Hepatocyte (in vitro differentiated cells): ENCODE data around the gene RAF1. TPM values are rescaled to one million over a fixed set of nuclear protein-coding genes. Genes with fewer than 3 reads are reported as not detected.

Experiments used
- DNase-seq: peaks from one replicate; pipeline ENCODE4 v3.0.0-alpha.2; 2016; ENCODE audit warnings: low spot score
- H2AFZ ChIP-seq: fragments of 200-600 bp; sonication (generic); 2 replicates; pipeline ENCODE4 v1.6.0; 2016; ENCODE audit warnings: antibody characterized with exemption, mild to moderate bottlenecking
- H3K27ac ChIP-seq: fragments of 200-600 bp; sonication (generic); 2 replicates; pipeline ENCODE4 v1.5.1; 2016; ENCODE audit warnings: mild to moderate bottlenecking
- H3K27me3 ChIP-seq: fragments of 200-600 bp; sonication (generic); 2 replicates; pipeline ENCODE4 v1.6.1; 2016
- H3K36me3 ChIP-seq: fragments of 200-600 bp; sonication (generic); replicated peaks from 2 replicates; pipeline ENCODE4 v1.5.1; 2016; ENCODE audit warnings: low read depth; ENCODE audit not compliant: insufficient read depth
- H3K4me1 ChIP-seq: fragments of 200-600 bp; sonication (generic); 2 replicates; pipeline ENCODE4 v1.5.1; 2016; ENCODE audit warnings: mild to moderate bottlenecking, moderate library complexity; ENCODE audit not compliant: insufficient read depth
- H3K4me2 ChIP-seq: fragments of 200-600 bp; sonication (generic); 2 replicates; pipeline ENCODE4 v1.6.0; 2016
- H3K4me3 ChIP-seq: fragments of 200-600 bp; sonication (generic); 2 replicates; pipeline ENCODE4 v1.5.1; 2016; ENCODE audit warnings: mild to moderate bottlenecking
- H3K79me2 ChIP-seq: fragments of 200-600 bp; sonication (generic); 2 replicates; pipeline ENCODE4 v1.6.0; 2017; ENCODE audit warnings: mild to moderate bottlenecking
- H3K9me2 ChIP-seq: fragments of 200-600 bp; sonication (generic); replicated peaks from 2 replicates; pipeline ENCODE4 v1.6.0; 2017; ENCODE audit warnings: mild to moderate bottlenecking; ENCODE audit not compliant: insufficient read depth
- H3K9me3 ChIP-seq: fragments of 200-600 bp; sonication (generic); 2 replicates; pipeline ENCODE4 v1.5.1; 2016; ENCODE audit warnings: low read depth, mild to moderate bottlenecking
- H4K20me1 ChIP-seq: fragments of 200-600 bp; sonication (generic); 2 replicates; pipeline ENCODE4 v1.6.0; 2016; ENCODE audit warnings: mild to moderate bottlenecking; ENCODE audit not compliant: insufficient read depth, poor library complexity, severe bottlenecking
- CTCF ChIP-seq: fragments of 200-600 bp; sonication (generic); IDR thresholded peaks from 2 replicates; pipeline ENCODE4 v1.5.1; 2016; ENCODE audit warnings: antibody characterized with exemption, mild to moderate bottlenecking; ENCODE audit not compliant: poor library complexity
- EZH2 ChIP-seq: fragments of 200-600 bp; sonication (generic); IDR thresholded peaks from 2 replicates; pipeline ENCODE4 v1.6.1; 2016; ENCODE audit warnings: antibody characterized with exemption, mild to moderate bottlenecking, borderline replicate concordance
- EZH2phosphoT487 ChIP-seq: fragments of 200-600 bp; sonication (generic); IDR thresholded peaks from one replicate; pipeline ENCODE4 v1.6.1; 2018; ENCODE audit warnings: antibody characterized with exemption, mild to moderate bottlenecking, low read depth, moderate library complexity; ENCODE audit not compliant: unreplicated experiment, severe bottlenecking
- WGBS: methylation state at CpG from one replicate; pipeline ENCODE4 v1.1.6; 2016; ENCODE audit warnings: low lambda C conversion rate; ENCODE audit errors: missing lambda C conversion rate; 5-methylcytosine and 5-hydroxymethylcytosine counted together
- polyA plus RNA-seq: library from polyadenylated mRNA; unstranded; fragments of >200 nt; fragmentation: Nextera tagmentation; extraction: Ambion mirVana; gene quantifications from 2 replicates; pipeline ENCODE4 v1.2.1, GENCODE V29; 2016
- total RNA-seq: library from RNA; depleted of rRNA; stranded (reverse); fragments of >200 nt; gene quantifications from 2 replicates; pipeline ENCODE4 v1.2.3, GENCODE V29; 2014

RAF1 gene
- total and polyA plus RNA-seq, 2 experiments from 2014 or later, result 79.8 to 118 TPM

- Histone ChIP-seq H2AFZ (no peak overlapping the region), H3K27ac (no peak overlapping the region), H3K9me3 (no peaks in the 10 kb centered on the region), H3K36me3 (no peaks in the 10 kb centered on the region), H3K9me2 (no peaks in the 10 kb centered on the region), H3K4me2 (no peak overlapping the region), H3K4me1 (no peaks in the 10 kb centered on the region), H3K79me2 (peaks cover 11% of the 10 kb centered on the region), H4K20me1 (no peaks in the 10 kb centered on the region), H3K4me3 (no peak overlapping the region), H3K27me3 (no peaks in the 10 kb centered on the region)
- 99% methylated on average over 6 of the region's 6 CpGs for WGBS
- TF ChIP-seq EZH2phosphoT487 (no peak), EZH2 (no peak), CTCF (no peak)
- no peak for DNase-seq
Observed at GRCh38 chr3:12574131-12574530, 89.8 kb downstream of the RAF1 start.

- Histone ChIP-seq H3K27ac (no peak overlapping the region), H3K4me2 (no peak overlapping the region), H2AFZ (no peak overlapping the region), H3K9me3 (no peaks in the 10 kb centered on the region), H3K36me3 (no peaks in the 10 kb centered on the region), H3K4me3 (no peak overlapping the region), H4K20me1 (peaks cover 15% of the 10 kb centered on the region), H3K79me2 (peaks cover 31% of the 10 kb centered on the region), H3K4me1 (no peaks in the 10 kb centered on the region), H3K9me2 (no peaks in the 10 kb centered on the region), H3K27me3 (no peaks in the 10 kb centered on the region)
- DNase-seq, result no peak
- 95% methylated on average over 11 of the region's 11 CpGs for WGBS
- TF ChIP-seq EZH2 (no peak), CTCF (no peak), EZH2phosphoT487 (no peak)
Observed at GRCh38 chr3:12571986-12572385, 91.9 kb downstream of the RAF1 start.

GRCh38 chr3:12569836-12570235, 94.1 kb downstream of the RAF1 start:
- no peak for DNase-seq
- no peaks in the 10 kb centered on the region for H3K9me2 ChIP-seq
- TF ChIP-seq CTCF (no peak), EZH2phosphoT487 (no peak), EZH2 (no peak)
- peaks cover 22% of the 10 kb centered on the region for H4K20me1 ChIP-seq
- H3K36me3 ChIP-seq, result no peaks in the 10 kb centered on the region
- H3K27me3 ChIP-seq, result no peaks in the 10 kb centered on the region
- peaks cover 52% of the 10 kb centered on the region for H3K79me2 ChIP-seq
- H3K9me3 ChIP-seq, result no peaks in the 10 kb centered on the region
- no peak overlapping the region for H2AFZ ChIP-seq
- no peak overlapping the region for H3K4me2 ChIP-seq
- H3K27ac ChIP-seq, result no peak overlapping the region
- 96% methylated on average over 6 of the region's 6 CpGs for WGBS
- H3K4me3 ChIP-seq, result no peak overlapping the region
- no peaks in the 10 kb centered on the region for H3K4me1 ChIP-seq

- WGBS, result 90% methylated on average over 3 of the region's 3 CpGs
- Histone ChIP-seq H3K79me2 (peaks cover 63% of the 10 kb centered on the region), H4K20me1 (peaks cover 22% of the 10 kb centered on the region)
Observed at GRCh38 chr3:12568747-12569146, 95.2 kb downstream of the RAF1 start.

More at GRCh38 chr3:12568747-12569146, 95.2 kb downstream of the RAF1 start:
- DNase-seq, result no peak
- no peak overlapping the region for H3K27ac ChIP-seq
- H3K27me3 ChIP-seq, result no peaks in the 10 kb centered on the region
- H3K4me3 ChIP-seq, result no peak overlapping the region
- H3K9me3 ChIP-seq, result no peaks in the 10 kb centered on the region
- TF ChIP-seq EZH2phosphoT487 (no peak), CTCF (no peak), EZH2 (no peak)
- no peaks in the 10 kb centered on the region for H3K4me1 ChIP-seq
- no peak overlapping the region for H3K4me2 ChIP-seq
- no peaks in the 10 kb centered on the region for H3K9me2 ChIP-seq
- no peaks in the 10 kb centered on the region for H3K36me3 ChIP-seq
- no peak overlapping the region for H2AFZ ChIP-seq
